Anterior cingulate cortex (tissue), 58 donors: ENCODE results near the gene ZNF322.
A peak's percentile ranks its signal among the peaks of the same experiment; 100 is the strongest.
"Not testable (repeated sequence)": the region's sequence is repeated elsewhere in the genome, so short reads cannot be mapped to it uniquely, and the experiment has no call there.

Experiments used
- DNase-seq, 58 donors: peaks; one replicate each; lab custom pipeline; 2025; lab: John Stamatoyannopoulos, UW

ZNF322 gene

DNA sequence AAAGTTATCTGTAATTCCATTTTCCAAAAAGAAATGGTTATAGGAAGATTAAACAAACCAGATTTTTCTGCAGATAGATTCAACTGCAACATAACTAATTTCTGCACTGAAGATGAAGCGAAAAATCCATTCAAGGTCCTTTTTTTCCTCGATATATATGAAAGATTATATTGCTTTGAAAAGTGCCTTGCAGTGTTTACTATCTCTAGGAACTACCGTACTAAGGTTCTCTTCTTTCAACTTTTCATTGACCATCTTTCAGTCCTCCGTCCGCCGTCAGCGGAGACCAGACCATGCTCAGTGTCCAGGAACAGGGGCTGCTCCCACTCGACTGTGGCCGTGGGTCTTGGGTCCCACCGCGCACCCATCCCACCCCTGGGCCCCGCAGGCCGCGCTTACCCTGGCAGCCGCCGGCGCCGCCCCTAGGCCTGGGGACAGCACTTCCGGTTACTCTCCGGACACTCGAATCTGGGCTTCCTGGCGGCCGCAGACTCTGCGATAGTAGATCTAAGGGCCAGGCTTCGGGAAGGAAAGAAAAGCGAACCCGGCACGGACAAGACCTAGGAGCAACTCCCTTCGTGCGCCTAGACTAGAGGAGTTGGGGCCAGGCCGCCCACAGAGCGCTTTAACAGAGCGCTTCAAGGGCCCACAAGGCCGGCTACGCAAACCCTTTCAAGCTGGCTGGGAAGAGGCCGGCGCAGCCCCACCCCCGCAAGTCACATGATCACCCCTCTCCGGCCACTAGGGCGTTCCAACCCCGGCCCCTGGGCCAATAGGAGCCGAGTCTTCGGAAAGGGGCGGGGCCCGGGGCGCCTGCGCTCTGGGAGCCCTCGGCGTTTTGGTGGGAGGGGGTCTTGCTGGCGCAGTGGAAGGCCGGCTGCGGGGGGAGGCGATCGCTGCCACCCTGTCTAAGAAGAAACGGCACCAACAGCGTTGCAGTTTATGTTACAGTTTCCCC is at the start of gene ZNF322:
Gene ZNF322, minus strand, starts transcription at position 705 of the 958 bp plus-strand sequence. CDS start 21,193 bp downstream, outside the sequence.
- peak; percentile 70 to 97 (median 94) for DNase-seq

DNA sequence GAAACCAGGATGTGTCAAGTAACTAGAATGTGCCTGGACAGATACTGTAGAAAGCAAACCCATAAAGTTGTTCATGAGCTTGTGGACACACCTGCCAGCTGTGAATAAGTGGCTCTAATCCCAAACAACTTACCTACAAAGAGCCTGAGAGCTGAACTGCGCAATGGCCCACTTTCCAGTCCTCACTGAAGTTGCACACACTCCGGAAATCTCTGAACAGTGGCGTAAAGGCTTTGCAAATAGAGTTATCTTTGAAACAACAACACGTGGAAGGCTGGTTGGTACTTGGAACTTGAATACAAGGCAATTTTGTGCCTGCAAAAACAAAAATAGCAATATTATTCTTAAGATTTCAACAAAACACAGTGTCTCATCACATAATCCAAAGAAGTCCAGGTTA is 46.2 kb upstream of the ZNF322 start:
- not testable (repeated sequence) for DNase-seq

GRCh38 chr6:26705352-26705751 is 45.8 kb upstream of the ZNF322 start:
- not testable (repeated sequence) for DNase-seq

- not testable (repeated sequence) for DNase-seq
These were observed 41.6 kb upstream of the ZNF322 start for GRCh38 chr6:26701023-26701747.

DNA sequence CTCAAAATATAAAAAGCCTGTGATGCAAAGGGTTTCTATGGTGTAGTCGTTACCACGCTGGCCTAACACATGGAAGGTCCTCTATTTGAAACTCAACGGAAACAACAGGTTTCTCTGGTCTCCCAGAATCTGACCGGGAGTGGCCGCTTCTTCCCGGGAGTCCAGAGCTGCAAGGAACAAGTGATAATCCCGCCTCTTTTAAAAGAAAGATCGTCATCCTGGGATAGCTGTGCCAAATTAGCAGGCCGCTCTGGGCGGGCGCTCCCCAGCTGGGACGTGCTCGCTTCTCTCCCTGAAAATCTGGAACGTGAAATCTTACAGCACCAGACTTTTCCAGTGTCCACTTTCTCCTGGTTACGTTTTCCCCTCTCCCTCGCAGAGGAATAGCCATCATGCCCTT is 38.0 kb upstream of the ZNF322 start:
- not testable (repeated sequence) for DNase-seq

DNA sequence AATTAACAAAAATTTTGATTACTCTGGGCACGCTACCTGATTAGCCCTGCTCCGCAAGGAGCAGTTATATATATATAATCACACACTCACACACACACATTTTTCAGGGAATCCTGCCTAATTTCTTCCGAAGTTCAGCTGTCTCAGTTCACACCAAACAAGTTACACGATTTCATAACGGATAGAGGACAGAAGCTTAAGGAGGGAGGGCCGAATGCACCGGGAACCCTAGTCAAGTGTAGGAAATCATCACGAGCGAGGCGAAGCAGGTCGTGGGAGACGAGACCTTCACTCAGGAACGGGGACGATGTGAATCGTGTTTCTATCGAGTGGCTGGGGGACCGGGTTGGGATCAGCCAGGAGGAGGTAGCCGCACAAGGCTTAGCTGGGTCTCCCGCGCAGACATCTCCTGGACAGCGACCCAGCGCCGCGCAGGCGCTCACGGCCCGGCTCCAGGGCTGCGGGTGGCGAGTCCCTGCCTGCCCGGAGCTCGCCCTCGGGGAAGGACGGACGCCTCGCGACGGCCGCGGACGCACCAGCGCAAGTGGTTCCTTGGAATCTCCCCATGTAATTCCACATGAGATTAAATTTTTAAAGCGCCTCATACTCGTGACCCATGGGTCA is 29.9 kb upstream of the ZNF322 start:
- DNase-seq = not testable (repeated sequence)

GRCh38 chr6:26682435-26683042 is 23.0 kb upstream of the ZNF322 start:
- DNase-seq = not testable (repeated sequence)

- not testable (repeated sequence) for DNase-seq
These were observed 13.7 kb upstream of the ZNF322 start for GRCh38 chr6:26673287-26673686.

DNA sequence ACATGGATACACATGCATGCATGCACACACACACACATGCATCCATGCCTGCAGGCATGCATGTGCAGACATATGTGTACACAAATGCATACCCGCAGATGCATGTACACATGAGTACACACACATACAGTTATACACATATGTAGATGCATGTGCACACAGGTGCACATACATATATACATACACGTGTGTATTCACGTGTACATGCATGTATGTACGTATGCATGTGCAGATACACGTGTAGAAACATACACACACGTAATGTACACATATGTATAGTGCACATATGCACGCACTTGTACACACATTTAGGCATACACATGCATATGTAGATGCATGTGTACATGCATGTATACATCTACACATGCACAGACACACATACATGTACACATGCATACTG is 11.0 kb upstream of the ZNF322 start:
- DNase-seq = not testable (repeated sequence)

DNA sequence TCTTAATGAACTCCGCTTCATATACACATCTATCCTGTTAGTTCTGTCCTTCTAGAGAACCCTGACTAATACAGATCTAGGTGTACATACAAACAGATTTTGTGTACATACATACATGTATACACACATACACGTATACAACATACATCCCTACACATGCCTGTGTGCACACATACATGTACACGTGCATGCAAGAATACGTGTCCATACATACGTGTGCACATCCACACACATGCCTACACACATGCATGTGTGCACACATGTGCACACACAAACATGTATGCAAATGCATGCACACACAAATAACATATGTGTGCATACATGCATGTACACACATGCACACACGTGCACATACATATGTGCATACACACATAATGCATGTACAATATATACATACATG is 10.5 kb upstream of the ZNF322 start:
- not testable (repeated sequence) for DNase-seq

- DNase-seq = peak in 1 of 58 donors; percentile 31
These were observed 435 bp upstream of the ZNF322 start for GRCh38 chr6:26660000-26660361.

GRCh38 chr6:26657256-26657655 is 2.3 kb downstream of the ZNF322 start:
- no peak for DNase-seq

GRCh38 chr6:26653007-26653406 is 6.5 kb downstream of the ZNF322 start:
- DNase-seq = no peak

GRCh38 chr6:26651133-26651781 is 8.3 kb downstream of the ZNF322 start:
- no peak for DNase-seq

- DNase-seq = no peak
These were observed 13.5 kb downstream of the ZNF322 start for GRCh38 chr6:26646074-26646473.

- no peak for DNase-seq
These were observed 18.7 kb downstream of the ZNF322 start for GRCh38 chr6:26640806-26641205.

- no peak for DNase-seq
These were observed 30.2 kb downstream of the ZNF322 start for GRCh38 chr6:26629359-26629758.

DNA sequence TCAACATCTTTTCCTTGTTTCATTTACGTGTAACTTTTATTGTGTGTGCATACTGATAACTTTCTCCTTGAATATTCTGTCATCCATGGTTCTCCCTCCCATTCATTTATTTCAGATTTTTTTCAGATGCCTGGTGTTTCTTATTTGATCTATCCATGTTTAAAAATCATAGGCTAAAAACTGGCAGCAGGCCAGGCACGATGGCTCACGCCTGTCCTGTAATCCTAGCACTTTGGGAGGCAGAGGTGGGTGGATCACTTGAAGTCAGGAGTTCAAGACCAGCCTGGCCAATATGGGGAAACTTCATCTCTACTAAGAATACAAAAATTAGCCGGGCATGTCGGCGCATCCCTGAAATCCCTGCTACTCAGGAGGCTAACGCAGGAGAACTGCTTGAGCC is 31.7 kb downstream of the ZNF322 start:
- DNase-seq = no peak

- no peak for DNase-seq
These were observed 35.0 kb downstream of the ZNF322 start for GRCh38 chr6:26624557-26624956.

GRCh38 chr6:26623339-26623859 is 36.1 kb downstream of the ZNF322 start:
- no peak for DNase-seq
